Astrocyte of the spinal cord (primary cell): ENCODE data around the gene SPPL3.

Experiments used
- DNase-seq: peaks from one replicate; pipeline ENCODE4 v3.0.0; 2011; ENCODE audit warnings: low read depth, low spot score
- H3K4me3 ChIP-seq: 2 replicates; pipeline ENCODE4 v1.5.1; 2011; ENCODE audit warnings: low read depth, mild to moderate bottlenecking, low read length, moderate library complexity
- in situ Hi-C: cut with HindIII; loops from 2 replicates; pipeline ENCODE4 v1.10.0; 2017; ENCODE audit warnings: low sequenced_read_pairs
- TF ChIP-seq, protein P1 (sequence below): IDR thresholded peaks from 2 replicates; pipeline ENCODE4 v1.5.1; 2012; ENCODE audit warnings: low read depth, mild to moderate bottlenecking, low read length, inconsistent platforms

The SPPL3 gene

GRCh38 chr12:120932956-120933526, 28.9 kb upstream of the SPPL3 start:
- TF ChIP-seq, protein P1, sequence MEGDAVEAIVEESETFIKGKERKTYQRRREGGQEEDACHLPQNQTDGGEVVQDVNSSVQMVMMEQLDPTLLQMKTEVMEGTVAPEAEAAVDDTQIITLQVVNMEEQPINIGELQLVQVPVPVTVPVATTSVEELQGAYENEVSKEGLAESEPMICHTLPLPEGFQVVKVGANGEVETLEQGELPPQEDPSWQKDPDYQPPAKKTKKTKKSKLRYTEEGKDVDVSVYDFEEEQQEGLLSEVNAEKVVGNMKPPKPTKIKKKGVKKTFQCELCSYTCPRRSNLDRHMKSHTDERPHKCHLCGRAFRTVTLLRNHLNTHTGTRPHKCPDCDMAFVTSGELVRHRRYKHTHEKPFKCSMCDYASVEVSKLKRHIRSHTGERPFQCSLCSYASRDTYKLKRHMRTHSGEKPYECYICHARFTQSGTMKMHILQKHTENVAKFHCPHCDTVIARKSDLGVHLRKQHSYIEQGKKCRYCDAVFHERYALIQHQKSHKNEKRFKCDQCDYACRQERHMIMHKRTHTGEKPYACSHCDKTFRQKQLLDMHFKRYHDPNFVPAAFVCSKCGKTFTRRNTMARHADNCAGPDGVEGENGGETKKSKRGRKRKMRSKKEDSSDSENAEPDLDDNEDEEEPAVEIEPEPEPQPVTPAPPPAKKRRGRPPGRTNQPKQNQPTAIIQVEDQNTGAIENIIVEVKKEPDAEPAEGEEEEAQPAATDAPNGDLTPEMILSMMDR = no peak

GRCh38 chr12:120932058-120932457, 27.9 kb upstream of the SPPL3 start:
- in situ Hi-C loops = no loop called here
- DNase-seq = no peak
- H3K4me3 ChIP-seq = no peak overlapping the region
- TF ChIP-seq, protein P1 = no peak

More at GRCh38 chr12:120932956-120933526, 28.9 kb upstream of the SPPL3 start:
- in situ Hi-C loops = no loop called here
- no peak overlapping the region for H3K4me3 ChIP-seq
- DNase-seq = no peak

- no peak for DNase-seq
- no peak overlapping the region for H3K4me3 ChIP-seq
- in situ Hi-C loops = no loop called here
- TF ChIP-seq, protein P1 = no peak
These were observed 25.9 kb upstream of the SPPL3 start for GRCh38 chr12:120930032-120930431.

GRCh38 chr12:120928864-120929652, 24.9 kb upstream of the SPPL3 start:
- H3K4me3 ChIP-seq = no peak overlapping the region
- in situ Hi-C loops = no loop called here
- TF ChIP-seq, protein P1 = no peak
- no peak for DNase-seq

- DNase-seq = no peak
- TF ChIP-seq, protein P1 = no peak
- H3K4me3 ChIP-seq = no peak overlapping the region
- in situ Hi-C loops = no loop called here
These were observed 21.8 kb upstream of the SPPL3 start for GRCh38 chr12:120925740-120926563.

- TF ChIP-seq, protein P1 = no peak
- no peak for DNase-seq
- H3K4me3 ChIP-seq = no peak overlapping the region
- in situ Hi-C loops = no loop called here
These were observed 18.1 kb upstream of the SPPL3 start for GRCh38 chr12:120922279-120922678.
